ENCODE data around the gene KNDC1.

The KNDC1 gene

GRCh38 chr10:133123050-133123745 lies 36.8 kb upstream of the KNDC1 start:
- TF ChIP-seq GATA3 (IDR thresholded peaks at IDR 0.05; ENCODE audit: low read depth, low read length) (no peak), GATA2 (IDR thresholded peaks at IDR 0.05; ENCODE audit: low read depth, low read length) (no peak)

GRCh38 chr10:133123746-133124356 lies 36.2 kb upstream of the KNDC1 start:
- TF ChIP-seq GATA2 (IDR thresholded peaks at IDR 0.05; ENCODE audit: low read depth, low read length) = no peak
- no peak for TF ChIP-seq GATA3 (IDR thresholded peaks at IDR 0.05; ENCODE audit: low read depth, low read length)

- TF ChIP-seq GATA2 (IDR thresholded peaks at IDR 0.05; ENCODE audit: low read depth, low read length) = no peak
- TF ChIP-seq GATA3 (IDR thresholded peaks at IDR 0.05; ENCODE audit: low read depth, low read length) = no peak
These were observed 35.4 kb upstream of the KNDC1 start for GRCh38 chr10:133124357-133125211.

- TF ChIP-seq GATA3 (IDR thresholded peaks at IDR 0.05; ENCODE audit: low read depth, low read length) (no peak), GATA2 (IDR thresholded peaks at IDR 0.05; ENCODE audit: low read depth, low read length) (no peak)
These were observed 34.1 kb upstream of the KNDC1 start for GRCh38 chr10:133125901-133126300.

- TF ChIP-seq GATA3 (IDR thresholded peaks at IDR 0.05; ENCODE audit: low read depth, low read length) = no peak
- no peak for TF ChIP-seq GATA2 (IDR thresholded peaks at IDR 0.05; ENCODE audit: low read depth, low read length)
These were observed 33.4 kb upstream of the KNDC1 start for GRCh38 chr10:133126431-133127290.

- TF ChIP-seq GATA2 (IDR thresholded peaks at IDR 0.05; ENCODE audit: low read depth, low read length) = no peak
- TF ChIP-seq GATA3 (IDR thresholded peaks at IDR 0.05; ENCODE audit: low read depth, low read length) = no peak
These were observed 32.5 kb upstream of the KNDC1 start for GRCh38 chr10:133127291-133128125.

GRCh38 chr10:133128126-133129070 lies 31.6 kb upstream of the KNDC1 start:
- TF ChIP-seq GATA3 (IDR thresholded peaks at IDR 0.05; ENCODE audit: low read depth, low read length) = no peak
- no peak for TF ChIP-seq GATA2 (IDR thresholded peaks at IDR 0.05; ENCODE audit: low read depth, low read length)

GRCh38 chr10:133129071-133129858 lies 30.8 kb upstream of the KNDC1 start:
- no peak for TF ChIP-seq GATA3 (IDR thresholded peaks at IDR 0.05; ENCODE audit: low read depth, low read length)

GRCh38 chr10:133129859-133130495 lies 30.0 kb upstream of the KNDC1 start:
- no peak for TF ChIP-seq GATA2 (IDR thresholded peaks at IDR 0.05; ENCODE audit: low read depth, low read length)
- TF ChIP-seq GATA3 (IDR thresholded peaks at IDR 0.05; ENCODE audit: low read depth, low read length) = no peak

- no peak for TF ChIP-seq GATA2 (IDR thresholded peaks at IDR 0.05; ENCODE audit: low read depth, low read length)
- TF ChIP-seq GATA3 (IDR thresholded peaks at IDR 0.05; ENCODE audit: low read depth, low read length) = no peak
These were observed 29.4 kb upstream of the KNDC1 start for GRCh38 chr10:133130602-133131001.

- no peak for TF ChIP-seq GATA3 (IDR thresholded peaks at IDR 0.05; ENCODE audit: low read depth, low read length)
- TF ChIP-seq GATA2 (IDR thresholded peaks at IDR 0.05; ENCODE audit: low read depth, low read length) = no peak
These were observed 29.0 kb upstream of the KNDC1 start for GRCh38 chr10:133131053-133131452.

All from SH-SY5Y (cell line).